Measurements from ENCODE around the gene SPG21.

Gene SPG21

GRCh38 chr15:64993290-64993689 is 3.6 kb upstream of the SPG21 start:
- peaks cover 12% of the 10 kb centered on the region for H3K4me1 ChIP-seq (ENCODE audit: insufficient read depth, low read length, severe bottlenecking)
- H2AFZ ChIP-seq (ENCODE audit: low read length): no peak overlapping the region
- no peak overlapping the region for H3K4me3 ChIP-seq (ENCODE audit: low read depth, low read length, poor library complexity, severe bottlenecking)
- no peaks in the 10 kb centered on the region for H3K9me3 ChIP-seq (ENCODE audit: low read length)
- no peak overlapping the region for H3K4me2 ChIP-seq (ENCODE audit: low read length)
- H3K9ac ChIP-seq (ENCODE audit: low read length): no peak overlapping the region
- H3K36me3 ChIP-seq (ENCODE audit: insufficient read depth, low read length): no peaks in the 10 kb centered on the region
- no peaks in the 10 kb centered on the region for H3K9me2 ChIP-seq (ENCODE audit: low read depth, low read length)
- no peaks in the 10 kb centered on the region for H4K20me1 ChIP-seq (ENCODE audit: insufficient read depth, low read length)
- no peaks in the 10 kb centered on the region for H3F3A ChIP-seq (ENCODE audit: insufficient read depth, low read length)
- H3K27me3 ChIP-seq (ENCODE audit: insufficient read depth, low read length): no peaks in the 10 kb centered on the region
- H3K27ac ChIP-seq (ENCODE audit: low read depth, low read length, poor library complexity, severe bottlenecking): no peak overlapping the region
- H3K79me2 ChIP-seq (ENCODE audit: insufficient read depth, low read length): peaks cover 3% of the 10 kb centered on the region; the same call in 1 of the 2 replicates
- TF ChIP-seq EZH2 (IDR thresholded peaks at IDR 0.05; ENCODE audit: borderline replicate concordance, low read length): no peak
- no peak for TF ChIP-seq CTCF (IDR thresholded peaks at IDR 0.05; ENCODE audit: low read length)

- Histone ChIP-seq H3K9ac (ENCODE audit: low read length) (no peak overlapping the region), H3K9me2 (ENCODE audit: low read depth, low read length) (no peaks in the 10 kb centered on the region), H2AFZ (ENCODE audit: low read length) (no peak overlapping the region), H3K36me3 (ENCODE audit: insufficient read depth, low read length) (no peaks in the 10 kb centered on the region), H3K4me3 (ENCODE audit: low read depth, low read length, poor library complexity, severe bottlenecking) (no peak overlapping the region), H3K4me2 (ENCODE audit: low read length) (no peak overlapping the region), H4K20me1 (ENCODE audit: insufficient read depth, low read length) (no peaks in the 10 kb centered on the region), H3K79me2 (ENCODE audit: insufficient read depth, low read length) (peaks cover 9% of the 10 kb centered on the region), H3K9me3 (ENCODE audit: low read length) (no peaks in the 10 kb centered on the region), H3K27me3 (ENCODE audit: insufficient read depth, low read length) (no peaks in the 10 kb centered on the region), H3F3A (ENCODE audit: insufficient read depth, low read length) (no peaks in the 10 kb centered on the region), H3K4me1 (ENCODE audit: insufficient read depth, low read length, severe bottlenecking) (peaks cover 28% of the 10 kb centered on the region), H3K27ac (ENCODE audit: low read depth, low read length, poor library complexity, severe bottlenecking) (no peak overlapping the region)
- TF ChIP-seq CTCF (IDR thresholded peaks at IDR 0.05; ENCODE audit: low read length): no peak
- TF ChIP-seq EZH2 (IDR thresholded peaks at IDR 0.05; ENCODE audit: borderline replicate concordance, low read length): no peak
These were observed 1.9 kb upstream of the SPG21 start for GRCh38 chr15:64991536-64992135.

DNA sequence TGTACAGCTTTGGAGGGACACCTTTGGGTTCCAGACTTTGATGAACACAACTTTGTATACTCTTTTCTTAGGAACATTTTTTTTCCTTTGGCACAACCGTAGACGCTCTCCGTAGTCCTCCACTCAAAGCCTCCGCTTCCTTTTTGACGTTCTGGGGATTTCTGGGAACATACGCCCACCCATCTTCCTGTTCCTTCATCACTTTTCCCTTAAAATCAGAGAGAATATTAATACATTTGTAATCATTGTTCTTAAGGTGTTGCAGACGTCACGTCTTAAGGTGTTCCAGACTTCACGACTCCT is 405 bp upstream of the SPG21 start:
- Histone ChIP-seq H3K36me3 (ENCODE audit: insufficient read depth, low read length) (no peaks in the 10 kb centered on the region), H3K4me2 (ENCODE audit: low read length) (peak overlapping the region; percentile 66), H3K9me2 (ENCODE audit: low read depth, low read length) (no peaks in the 10 kb centered on the region), H3K4me3 (ENCODE audit: low read depth, low read length, poor library complexity, severe bottlenecking) (peak overlapping the region; percentile 89), H3K4me1 (ENCODE audit: insufficient read depth, low read length, severe bottlenecking) (peaks cover 41% of the 10 kb centered on the region), H2AFZ (ENCODE audit: low read length) (0 out of 2 replicates have a peak overlapping the region, but pooled peaks have one; percentile 64), H4K20me1 (ENCODE audit: insufficient read depth, low read length) (no peaks in the 10 kb centered on the region), H3K27me3 (ENCODE audit: insufficient read depth, low read length) (no peaks in the 10 kb centered on the region), H3F3A (ENCODE audit: insufficient read depth, low read length) (no peaks in the 10 kb centered on the region), H3K27ac (ENCODE audit: low read depth, low read length, poor library complexity, severe bottlenecking) (peak overlapping the region; percentile 48), H3K9me3 (ENCODE audit: low read length) (no peaks in the 10 kb centered on the region), H3K9ac (ENCODE audit: low read length) (peak overlapping the region; percentile 55; the same call in 1 of the 2 replicates), H3K79me2 (ENCODE audit: insufficient read depth, low read length) (peaks cover 13% of the 10 kb centered on the region)
- TF ChIP-seq CTCF (IDR thresholded peaks at IDR 0.05; ENCODE audit: low read length): no peak
- no peak for TF ChIP-seq EZH2 (IDR thresholded peaks at IDR 0.05; ENCODE audit: borderline replicate concordance, low read length)
